Measurements from ENCODE around the gene RSBN1L.

Gene RSBN1L

DNA sequence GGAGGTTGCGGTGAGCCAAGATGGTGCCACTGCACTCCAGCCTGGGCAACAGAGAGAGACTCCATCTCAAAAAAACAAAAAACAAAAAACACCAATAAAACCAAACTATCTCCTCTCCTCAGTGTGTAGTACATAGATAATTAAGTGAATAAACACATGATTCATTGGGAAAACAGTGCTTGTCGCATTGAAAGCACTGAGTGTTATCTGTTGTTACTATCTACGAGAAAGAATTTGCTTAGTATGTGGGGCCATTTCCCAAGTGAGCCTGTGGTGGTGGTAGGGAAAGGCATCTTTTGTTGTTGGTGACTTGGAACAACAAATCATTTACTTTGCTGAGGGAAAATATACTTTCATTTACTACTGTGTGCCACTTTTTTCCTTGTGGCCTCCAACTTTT lies 42.6 kb downstream of the RSBN1L start:
- no peak overlapping the region for H3K4me3 ChIP-seq (replicated peaks in 1 of 2; ENCODE audit: low read depth in 2 of 2, low read length in 2 of 2)
- DNase-seq (ENCODE audit: low read depth in 2 of 2) = peak; percentile 43 to 70
- TF ChIP-seq, protein P1, sequence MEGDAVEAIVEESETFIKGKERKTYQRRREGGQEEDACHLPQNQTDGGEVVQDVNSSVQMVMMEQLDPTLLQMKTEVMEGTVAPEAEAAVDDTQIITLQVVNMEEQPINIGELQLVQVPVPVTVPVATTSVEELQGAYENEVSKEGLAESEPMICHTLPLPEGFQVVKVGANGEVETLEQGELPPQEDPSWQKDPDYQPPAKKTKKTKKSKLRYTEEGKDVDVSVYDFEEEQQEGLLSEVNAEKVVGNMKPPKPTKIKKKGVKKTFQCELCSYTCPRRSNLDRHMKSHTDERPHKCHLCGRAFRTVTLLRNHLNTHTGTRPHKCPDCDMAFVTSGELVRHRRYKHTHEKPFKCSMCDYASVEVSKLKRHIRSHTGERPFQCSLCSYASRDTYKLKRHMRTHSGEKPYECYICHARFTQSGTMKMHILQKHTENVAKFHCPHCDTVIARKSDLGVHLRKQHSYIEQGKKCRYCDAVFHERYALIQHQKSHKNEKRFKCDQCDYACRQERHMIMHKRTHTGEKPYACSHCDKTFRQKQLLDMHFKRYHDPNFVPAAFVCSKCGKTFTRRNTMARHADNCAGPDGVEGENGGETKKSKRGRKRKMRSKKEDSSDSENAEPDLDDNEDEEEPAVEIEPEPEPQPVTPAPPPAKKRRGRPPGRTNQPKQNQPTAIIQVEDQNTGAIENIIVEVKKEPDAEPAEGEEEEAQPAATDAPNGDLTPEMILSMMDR (IDR thresholded peaks at IDR 0.05; ENCODE audit: low read depth, low read length) = no peak

DNA sequence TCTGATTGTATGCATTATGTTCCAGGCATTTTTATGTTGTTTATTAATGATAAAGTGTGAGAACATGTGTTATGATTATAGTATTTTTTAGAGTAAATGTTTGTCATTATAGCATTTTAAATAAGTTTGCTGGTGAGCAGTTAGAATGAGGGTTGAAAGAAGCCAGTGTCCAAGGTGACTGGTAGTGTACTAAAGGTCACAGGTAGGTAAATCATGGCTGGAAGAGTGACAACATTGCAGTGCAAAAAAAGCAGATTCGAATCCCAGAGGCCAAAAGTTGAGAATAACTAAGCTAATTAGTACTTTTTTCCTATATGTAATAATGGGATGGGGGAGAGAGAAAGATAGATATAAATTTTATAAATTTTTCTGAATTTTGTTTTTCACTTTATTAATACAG lies 44.0 kb downstream of the RSBN1L start:
- H3K4me3 ChIP-seq (replicated peaks in 1 of 2; ENCODE audit: low read depth in 2 of 2, low read length in 2 of 2) = no peak overlapping the region
- no peak for DNase-seq (ENCODE audit: low read depth in 2 of 2)
- TF ChIP-seq, protein P1 (IDR thresholded peaks at IDR 0.05; ENCODE audit: low read depth, low read length) = no peak

DNA sequence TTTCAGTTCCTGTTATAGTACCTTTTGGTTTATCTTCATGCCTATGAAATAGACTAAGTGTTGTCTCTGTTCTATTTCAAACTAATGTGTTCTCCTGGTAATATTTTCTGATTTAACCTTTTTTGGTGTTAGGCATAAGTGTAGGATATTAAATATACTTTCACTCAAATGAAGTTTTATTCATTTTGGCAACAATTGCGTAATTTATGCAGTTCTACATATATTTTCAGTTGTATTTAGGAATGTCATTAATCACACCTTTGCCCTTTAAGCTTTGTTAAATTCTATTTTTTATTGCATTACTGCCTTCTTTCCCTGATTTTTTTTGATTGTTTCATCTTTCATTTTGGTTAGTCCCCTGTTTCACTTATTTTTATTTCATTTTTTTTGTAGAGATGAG lies 47.3 kb downstream of the RSBN1L start:
- no peak overlapping the region for H3K4me3 ChIP-seq (replicated peaks in 1 of 2; ENCODE audit: low read depth in 2 of 2, low read length in 2 of 2)
- TF ChIP-seq, protein P1 (IDR thresholded peaks at IDR 0.05; ENCODE audit: low read depth, low read length) = no peak
- no peak for DNase-seq (ENCODE audit: low read depth in 2 of 2)

DNA sequence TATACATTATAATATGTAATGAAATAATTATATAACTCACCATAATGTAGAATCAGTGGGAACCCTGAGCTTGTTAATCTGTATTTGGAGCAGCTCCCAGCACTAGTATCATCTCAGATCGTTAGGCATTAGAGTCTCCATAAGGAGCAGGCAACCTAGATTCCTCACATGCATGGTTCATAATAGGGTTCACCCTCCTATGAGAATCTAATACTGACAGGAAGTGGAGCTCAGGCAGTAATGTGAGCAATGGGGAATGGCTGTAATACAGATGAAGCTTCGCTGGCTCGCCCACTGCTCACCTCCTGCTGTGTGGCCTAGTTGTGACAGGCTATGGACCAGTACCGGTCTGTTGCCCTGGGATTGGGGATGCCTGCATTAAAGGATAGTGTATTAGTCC lies 49.5 kb downstream of the RSBN1L start:
- DNase-seq (ENCODE audit: low read depth in 2 of 2) = no peak
- no peak overlapping the region for H3K4me3 ChIP-seq (replicated peaks in 1 of 2; ENCODE audit: low read depth in 2 of 2, low read length in 2 of 2)
- TF ChIP-seq, protein P1 (IDR thresholded peaks at IDR 0.05; ENCODE audit: low read depth, low read length) = no peak

DNA sequence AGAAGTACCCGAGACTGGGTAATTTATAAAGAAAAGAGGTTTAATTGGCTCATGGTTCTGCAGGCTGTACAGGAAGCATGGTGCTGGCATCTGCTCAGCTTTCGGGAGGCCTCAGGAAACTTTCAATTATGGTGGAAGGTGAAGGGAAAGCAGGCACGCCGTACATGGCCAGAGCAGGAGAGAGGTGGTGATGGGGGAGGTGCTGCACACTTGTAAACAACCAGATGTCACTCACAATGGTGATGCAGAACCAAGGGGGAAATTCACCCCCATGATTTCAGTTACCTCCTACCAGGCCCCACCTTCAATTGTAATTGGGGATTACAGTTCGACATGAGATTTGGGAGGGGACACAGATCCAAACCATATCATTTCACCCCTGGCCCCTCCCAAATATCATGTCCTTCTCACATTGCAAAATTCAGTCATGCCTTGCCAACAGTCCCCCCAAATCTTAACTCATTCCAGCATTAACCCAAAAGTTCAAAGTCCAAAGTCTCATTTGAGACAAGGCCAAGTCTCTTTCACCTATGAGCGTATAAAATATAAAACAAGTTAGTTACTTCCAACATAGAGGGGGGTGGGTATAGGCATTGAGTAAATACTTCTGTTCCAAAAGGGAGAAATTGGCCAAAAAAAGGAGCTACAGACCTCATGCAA lies 50.0 kb downstream of the RSBN1L start:
- no peak overlapping the region for H3K4me3 ChIP-seq (replicated peaks in 1 of 2; ENCODE audit: low read depth in 2 of 2, low read length in 2 of 2)
- TF ChIP-seq, protein P1 (IDR thresholded peaks at IDR 0.05; ENCODE audit: low read depth, low read length) = no peak
- DNase-seq (ENCODE audit: low read depth in 2 of 2) = no peak

DNA sequence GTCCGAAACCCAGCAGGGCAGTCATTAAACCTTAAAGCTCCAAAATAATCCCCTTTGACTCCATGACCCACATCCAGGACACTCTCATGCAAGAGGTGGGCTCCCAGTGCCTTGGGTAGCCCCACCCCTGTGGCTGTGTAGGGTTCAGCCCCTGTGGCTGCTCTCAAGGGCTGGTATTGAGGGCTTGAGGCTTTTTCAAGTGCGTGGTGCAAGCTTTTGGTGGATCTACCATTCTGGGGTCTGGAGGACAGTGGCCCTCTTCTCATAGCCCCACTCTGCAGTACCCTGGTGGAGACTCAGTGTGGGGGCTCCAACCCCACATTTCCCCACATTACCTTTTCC lies 50.5 kb downstream of the RSBN1L start:
- DNase-seq (ENCODE audit: low read depth in 2 of 2) = no peak
- TF ChIP-seq, protein P1 (IDR thresholded peaks at IDR 0.05; ENCODE audit: low read depth, low read length) = no peak
- H3K4me3 ChIP-seq (replicated peaks in 1 of 2; ENCODE audit: low read depth in 2 of 2, low read length in 2 of 2) = no peak overlapping the region

DNA sequence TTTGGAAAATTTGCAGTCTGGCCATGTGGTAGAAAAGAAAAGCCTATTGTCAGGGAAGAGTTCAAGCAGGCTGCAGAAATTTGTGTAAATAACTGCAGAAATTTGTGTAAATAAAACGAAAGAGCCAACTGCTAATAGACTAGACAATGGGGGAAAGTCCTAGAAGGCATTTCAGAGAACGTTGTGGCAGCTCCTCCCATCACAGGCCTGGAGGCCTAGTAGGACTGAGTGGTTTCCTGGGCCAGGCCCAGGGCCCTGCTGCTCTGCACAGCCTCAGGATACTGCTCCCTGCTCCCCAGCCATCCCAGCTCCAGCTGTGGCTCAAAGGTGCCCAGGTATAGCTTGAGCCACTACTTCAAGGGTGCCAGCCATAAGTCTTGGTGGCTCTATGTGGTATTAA lies 50.9 kb downstream of the RSBN1L start:
- TF ChIP-seq, protein P1 (IDR thresholded peaks at IDR 0.05; ENCODE audit: low read depth, low read length) = no peak
- DNase-seq (ENCODE audit: low read depth in 2 of 2) = no peak
- H3K4me3 ChIP-seq (replicated peaks in 1 of 2; ENCODE audit: low read depth in 2 of 2, low read length in 2 of 2) = no peak overlapping the region

Measured in cardiac fibroblast (primary cell).